CD4-positive, alpha-beta T cell (primary cell): ENCODE results near the gene KIAA2012. TPM values are rescaled to one million over a fixed set of nuclear protein-coding genes. Genes with fewer than 3 reads are reported as not detected.

Experiments used
- ATAC-seq: fragments of 200-7000 bp; cut with Tn5 transposase; one replicate; pipeline ENCODE4 v1.10.0; 2022; ENCODE audit warnings: mild to moderate bottlenecking; ENCODE audit not compliant: poor library complexity
- CTCF ChIA-PET: fragments of 350-600 bp; sonication (Branson Sonifier 250); formaldehyde crosslinking; loops from one replicate; lab custom pipeline; 2021; ENCODE audit warnings: antibody characterized with exemption, inconsistent platforms; lab: Charles Lee
- POLR2A ChIA-PET: fragments of 350-600 bp; sonication (Branson Sonifier 250); formaldehyde crosslinking; loops from one replicate; lab custom pipeline; 2021; ENCODE audit warnings: antibody characterized with exemption, inconsistent platforms; lab: Charles Lee
- DNase-seq, 14 experiments: peaks; one replicate each; pipeline ENCODE4 v3.0.0-alpha.2; 2013 to 2020; ENCODE audit warnings: mixed read lengths in 2 of 14
- H3K27ac ChIP-seq, 2 donors: one replicate each; pipeline versions ENCODE4 v1.5.1 to v1.7.0; 2013; ENCODE audit warnings: low read length in 2 of 2, low read depth in 1 of 2, mild to moderate bottlenecking in 1 of 2
- H3K27me3 ChIP-seq, 2 experiments: 1 replicate in 1 of 2; 2 replicates in 1 of 2; pipeline versions ENCODE4 v1.6.1 to v1.7.0; 2013; ENCODE audit warnings: low read length in 2 of 2, control low read depth in 1 of 2, mild to moderate bottlenecking in 1 of 2, moderate library complexity in 1 of 2; ENCODE audit not compliant: insufficient read depth in 2 of 2, control insufficient read depth in 1 of 2
- H3K36me3 ChIP-seq: one replicate; pipeline ENCODE4 v1.6.1; 2013; ENCODE audit warnings: low read length, control low read depth; ENCODE audit not compliant: insufficient read depth
- H3K4me1 ChIP-seq: one replicate; pipeline ENCODE4 v1.6.1; 2013; ENCODE audit warnings: low read length, control low read depth; ENCODE audit not compliant: insufficient read depth
- H3K4me3 ChIP-seq: one replicate; pipeline ENCODE4 v1.5.1; 2013; ENCODE audit warnings: mild to moderate bottlenecking, low read length, moderate library complexity
- H3K9me3 ChIP-seq, 2 experiments: 1 replicate in 1 of 2; 2 replicates in 1 of 2; pipeline versions ENCODE4 v1.6.1 to v1.7.0; 2013; ENCODE audit warnings: low read length in 2 of 2, mild to moderate bottlenecking in 2 of 2, control low read depth in 1 of 2, moderate library complexity in 1 of 2; ENCODE audit not compliant: control insufficient read depth in 1 of 2, insufficient read depth in 1 of 2
- H3K27ac Mint-ChIP-seq: one replicate; pipeline ENCODE4 v1.8.0; 2020; ENCODE audit warnings: mixed read lengths
- H3K27me3 Mint-ChIP-seq: one replicate; pipeline ENCODE4 v1.8.0; 2021; ENCODE audit warnings: mixed read lengths
- H3K36me3 Mint-ChIP-seq: one replicate; pipeline ENCODE4 v1.8.0; 2021; ENCODE audit warnings: low read depth, mixed read lengths
- H3K4me1 Mint-ChIP-seq: one replicate; pipeline ENCODE4 v1.8.0; 2021; ENCODE audit warnings: low read depth, mixed read lengths
- H3K4me3 Mint-ChIP-seq: one replicate; pipeline ENCODE4 v1.8.0; 2020; ENCODE audit warnings: mild to moderate bottlenecking, mixed read lengths
- H3K9me3 Mint-ChIP-seq: one replicate; pipeline ENCODE4 v1.8.0; 2020; ENCODE audit warnings: mixed read lengths
- intact Hi-C, 2 experiments: fragments of 100-400 bp; cut with DNase I in 1 of 2; cut with micrococcal nuclease in 1 of 2; formaldehyde crosslinking; loops; one replicate each; pipeline versions ENCODE4 v1.15.1 to v1.9.0; 2023 to 2025; cut with DNase I, micrococcal nuclease
- total RNA-seq, 174 experiments: library from RNA in 2 of 174; stranded (reverse) in 2 of 174; gene quantifications; one replicate each; pipeline ENCODE4 v1.2.3 and lab custom pipeline; 2021 to 2026
- TF ChIP-seq, protein P1 (sequence below): fragments of 200-600 bp; IDR thresholded peaks from one replicate; pipeline ENCODE4 v1.8.0; 2022; ENCODE audit warnings: antibody characterized with exemption, mild to moderate bottlenecking

Gene KIAA2012
- total RNA-seq, 2 experiments from 2014 or later = not detected

DNA sequence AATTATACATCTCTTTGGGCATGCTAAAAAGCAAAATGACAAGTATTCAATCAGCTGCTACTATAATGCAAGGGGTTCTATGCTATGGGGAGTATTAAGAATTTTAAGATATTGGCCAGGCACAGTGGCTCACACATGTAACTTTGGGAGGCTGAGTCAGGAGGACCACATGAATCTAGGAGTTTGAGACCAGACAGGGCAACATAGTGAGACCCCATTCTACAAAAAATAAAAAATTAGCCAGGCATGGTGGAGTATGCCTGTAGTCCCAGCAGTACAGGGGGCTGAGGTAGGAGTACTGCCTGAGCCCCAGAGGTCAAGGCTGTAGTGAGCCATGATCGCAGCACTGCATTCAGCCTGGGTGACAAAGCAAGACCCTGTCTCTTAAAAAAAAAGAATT is 5.5 kb upstream of the KIAA2012 start:
- no peaks in the 10 kb centered on the region for H3K9me3 Mint-ChIP-seq
- Histone ChIP-seq H3K4me3 (no peak overlapping the region), H3K36me3 (no peaks in the 10 kb centered on the region), H3K27me3 (no peaks in the 10 kb centered on the region), H3K9me3 (no peaks in the 10 kb centered on the region), H3K27ac (no peak overlapping the region), H3K4me1 (no peaks in the 10 kb centered on the region)
- TF ChIP-seq, protein P1, sequence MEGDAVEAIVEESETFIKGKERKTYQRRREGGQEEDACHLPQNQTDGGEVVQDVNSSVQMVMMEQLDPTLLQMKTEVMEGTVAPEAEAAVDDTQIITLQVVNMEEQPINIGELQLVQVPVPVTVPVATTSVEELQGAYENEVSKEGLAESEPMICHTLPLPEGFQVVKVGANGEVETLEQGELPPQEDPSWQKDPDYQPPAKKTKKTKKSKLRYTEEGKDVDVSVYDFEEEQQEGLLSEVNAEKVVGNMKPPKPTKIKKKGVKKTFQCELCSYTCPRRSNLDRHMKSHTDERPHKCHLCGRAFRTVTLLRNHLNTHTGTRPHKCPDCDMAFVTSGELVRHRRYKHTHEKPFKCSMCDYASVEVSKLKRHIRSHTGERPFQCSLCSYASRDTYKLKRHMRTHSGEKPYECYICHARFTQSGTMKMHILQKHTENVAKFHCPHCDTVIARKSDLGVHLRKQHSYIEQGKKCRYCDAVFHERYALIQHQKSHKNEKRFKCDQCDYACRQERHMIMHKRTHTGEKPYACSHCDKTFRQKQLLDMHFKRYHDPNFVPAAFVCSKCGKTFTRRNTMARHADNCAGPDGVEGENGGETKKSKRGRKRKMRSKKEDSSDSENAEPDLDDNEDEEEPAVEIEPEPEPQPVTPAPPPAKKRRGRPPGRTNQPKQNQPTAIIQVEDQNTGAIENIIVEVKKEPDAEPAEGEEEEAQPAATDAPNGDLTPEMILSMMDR = no peak
- DNase-seq (no peak), ATAC-seq (no peak)
- H3K4me1 Mint-ChIP-seq = no peaks in the 10 kb centered on the region
- CTCF ChIA-PET = no interaction called here
- H3K36me3 Mint-ChIP-seq = no peaks in the 10 kb centered on the region
- H3K27me3 Mint-ChIP-seq = no peaks in the 10 kb centered on the region
- POLR2A ChIA-PET = no interaction called here
- no peak overlapping the region for H3K27ac Mint-ChIP-seq
- intact Hi-C loops = no loop called here
- no peak overlapping the region for H3K4me3 Mint-ChIP-seq

DNA sequence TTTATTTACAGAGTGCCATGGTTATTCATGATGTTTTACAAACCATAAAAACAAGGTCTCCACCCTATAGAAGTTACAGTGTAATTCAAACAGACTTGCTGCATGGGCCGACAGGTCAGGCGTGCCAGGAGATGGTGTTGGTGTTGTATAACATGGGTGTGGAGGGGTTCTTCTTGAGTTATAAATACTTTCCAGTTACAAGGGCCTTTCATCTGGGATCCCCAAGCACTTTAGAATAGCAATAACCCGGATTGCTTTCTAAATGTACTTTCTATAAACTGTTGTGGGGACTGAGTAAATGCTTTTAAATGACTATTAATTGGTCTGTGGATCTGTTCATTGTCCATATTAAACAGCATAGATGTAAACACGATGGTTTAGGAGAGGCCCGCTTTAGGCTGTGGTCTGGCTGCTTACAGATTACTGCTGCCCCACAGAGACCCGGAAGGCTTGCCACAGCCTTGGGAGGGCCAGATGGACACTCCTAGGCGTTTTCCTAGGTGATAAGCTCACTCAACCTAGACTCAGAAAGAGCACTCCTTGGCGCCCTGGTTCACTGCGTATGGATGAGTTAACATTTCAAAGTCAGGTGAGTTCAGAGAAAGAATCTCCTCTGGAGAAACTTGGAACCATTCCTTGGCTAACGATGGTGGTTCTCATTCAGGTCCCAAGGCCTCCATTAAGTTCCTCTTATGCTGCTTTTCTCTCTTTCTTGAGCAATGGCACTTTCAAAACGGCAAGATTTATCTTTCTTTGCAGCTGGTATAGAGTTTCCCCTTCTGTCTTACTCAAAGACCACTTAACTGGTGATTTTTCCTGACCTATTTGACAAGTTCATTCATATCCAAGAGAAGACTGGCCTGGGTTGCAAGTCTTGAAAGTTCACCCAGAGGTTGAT is 3.6 kb upstream of the KIAA2012 start:
- no peaks in the 10 kb centered on the region for H3K4me1 Mint-ChIP-seq
- no peaks in the 10 kb centered on the region for H3K36me3 ChIP-seq
- CTCF ChIA-PET = no interaction called here
- H3K4me1 ChIP-seq = no peaks in the 10 kb centered on the region
- POLR2A ChIA-PET = no interaction called here
- no peaks in the 10 kb centered on the region for H3K36me3 Mint-ChIP-seq
- ATAC-seq (no peak), DNase-seq (no peak)
- peaks cover 1% of the 10 kb centered on the region for H3K27me3 Mint-ChIP-seq
- no peak overlapping the region for H3K27ac Mint-ChIP-seq
- no peaks in the 10 kb centered on the region for H3K9me3 ChIP-seq
- no peaks in the 10 kb centered on the region for H3K27me3 ChIP-seq
- TF ChIP-seq, protein P1 = no peak
- no peak overlapping the region for H3K4me3 Mint-ChIP-seq
- H3K9me3 Mint-ChIP-seq = no peaks in the 10 kb centered on the region
- H3K27ac ChIP-seq = no peak overlapping the region
- no peak overlapping the region for H3K4me3 ChIP-seq
- intact Hi-C loops = no loop called here

DNA sequence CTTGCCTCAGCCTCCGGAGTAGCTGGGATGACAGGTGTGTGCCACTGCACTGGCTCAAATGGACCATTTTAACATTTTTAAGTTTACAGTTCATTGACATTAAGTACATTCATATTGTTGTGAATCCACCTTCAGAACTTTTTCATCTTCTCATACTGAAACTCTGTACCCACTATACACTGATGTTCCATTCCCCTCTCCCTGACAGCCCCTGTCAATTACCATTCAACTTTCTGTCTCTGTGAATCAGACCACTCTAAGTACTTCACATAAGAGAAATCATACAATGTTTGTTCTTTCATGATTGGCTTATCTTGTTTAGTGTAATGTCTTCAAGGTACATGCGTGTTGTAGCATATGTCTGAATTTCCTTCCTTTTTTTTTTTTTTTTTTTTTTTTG is 1.9 kb upstream of the KIAA2012 start:
- no peak for ATAC-seq
- intact Hi-C loops = no loop called here
- no peak overlapping the region for H3K27ac ChIP-seq
- POLR2A ChIA-PET = no interaction called here
- Mint-ChIP-seq H3K36me3 (no peaks in the 10 kb centered on the region), H3K4me3 (no peak overlapping the region), H3K27ac (no peak overlapping the region), H3K9me3 (no peaks in the 10 kb centered on the region), H3K4me1 (no peaks in the 10 kb centered on the region), H3K27me3 (peaks cover 4% of the 10 kb centered on the region)
- no peak overlapping the region for H3K4me3 ChIP-seq
- H3K27me3 ChIP-seq = no peaks in the 10 kb centered on the region
- no peaks in the 10 kb centered on the region for H3K9me3 ChIP-seq
- no peak for DNase-seq
- H3K36me3 ChIP-seq = no peaks in the 10 kb centered on the region
- TF ChIP-seq, protein P1 = no peak
- CTCF ChIA-PET = no interaction called here
- H3K4me1 ChIP-seq = no peaks in the 10 kb centered on the region
